Sigmoid colon (tissue), 4 donors: ENCODE results near the gene KREMEN2.

ENCODE experiments used
- CTCF ChIP-seq, 4 experiments: fragments of 450-650 bp in 3 of 4; fragments of 200-600 bp in 1 of 4; IDR thresholded peaks; one replicate each; pipeline ENCODE4 v1.5.1; 2016 to 2019; ENCODE audit warnings: antibody characterized with exemption in 4 of 4, mild to moderate bottlenecking in 3 of 4, moderate library complexity in 2 of 4
- EP300 ChIP-seq, 4 donors: sonication (generic); formaldehyde crosslinking; IDR thresholded peaks; one replicate each; pipeline ENCODE4 v1.6.1; 2017; ENCODE audit warnings: antibody characterized with exemption in 4 of 4
- POLR2A ChIP-seq, 2 donors: fragments of 450-650 bp; IDR thresholded peaks; one replicate each; pipeline ENCODE4 v1.6.1; 2016; ENCODE audit warnings: antibody characterized with exemption in 2 of 2, mild to moderate bottlenecking in 2 of 2, moderate library complexity in 2 of 2
- POLR2AphosphoS5 ChIP-seq, 4 donors: sonication (generic); formaldehyde crosslinking; IDR thresholded peaks; one replicate each; pipeline ENCODE4 v1.6.1; 2017; ENCODE audit warnings: antibody characterized with exemption in 4 of 4

DNA sequence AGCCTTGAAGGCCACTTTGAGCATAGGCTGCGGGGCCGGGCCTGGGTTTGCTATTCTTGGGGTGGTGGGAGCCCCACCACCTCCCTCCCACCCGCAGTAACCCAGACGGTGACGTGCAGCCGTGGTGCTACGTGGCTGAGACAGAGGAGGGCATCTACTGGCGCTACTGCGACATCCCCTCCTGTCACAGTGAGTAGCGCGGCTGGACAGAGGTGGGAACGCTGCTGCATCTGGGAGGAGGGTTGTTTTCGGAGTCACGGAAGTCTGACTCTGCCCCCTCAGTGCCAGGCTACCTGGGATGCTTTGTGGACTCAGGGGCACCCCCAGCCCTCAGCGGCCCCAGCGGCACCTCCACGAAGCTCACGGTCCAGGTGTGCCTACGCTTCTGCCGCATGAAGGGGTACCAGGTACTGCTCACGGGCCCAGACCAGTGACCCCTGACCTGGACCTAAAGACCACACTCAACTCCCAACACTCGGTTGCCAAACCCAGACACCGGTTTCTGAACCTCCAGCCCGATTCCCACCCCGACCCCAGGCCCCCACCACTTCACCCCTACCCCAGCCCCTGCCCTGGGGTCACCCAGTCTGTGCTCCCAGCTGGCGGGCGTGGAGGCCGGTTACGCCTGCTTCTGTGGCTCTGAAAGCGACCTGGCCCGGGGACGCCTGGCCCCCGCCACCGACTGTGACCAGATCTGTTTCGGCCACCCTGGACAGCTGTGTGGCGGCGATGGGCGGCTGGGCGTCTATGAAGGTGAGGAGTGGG lies 2.1 kb downstream of the KREMEN2 start:
- TF ChIP-seq CTCF (IDR thresholded peaks at IDR 0.05) (no peak), POLR2A (IDR thresholded peaks at IDR 0.05) (no peak), EP300 (IDR thresholded peaks at IDR 0.05) (no peak), POLR2AphosphoS5 (IDR thresholded peaks at IDR 0.05) (no peak)
